Mucosa of rectum (tissue), 2 donors: ENCODE measurements around the gene HRH3.

Experiments
- H3K27ac ChIP-seq, 2 donors: one replicate each; pipeline ENCODE4 v1.7.0; 2013; ENCODE audit warnings: inconsistent platforms in 2 of 2, low read depth in 2 of 2, low read length in 2 of 2
- H3K27me3 ChIP-seq, 2 donors: one replicate each; pipeline ENCODE4 v1.7.0; 2013; ENCODE audit warnings: low read length in 2 of 2; ENCODE audit not compliant: control insufficient read depth in 2 of 2, insufficient read depth in 2 of 2
- H3K36me3 ChIP-seq, 2 donors: one replicate each; pipeline ENCODE4 v1.7.0; 2013; ENCODE audit warnings: low read length in 2 of 2; ENCODE audit not compliant: control insufficient read depth in 2 of 2, insufficient read depth in 2 of 2
- H3K4me1 ChIP-seq, 2 donors: one replicate each; pipeline ENCODE4 v1.7.0; 2013; ENCODE audit warnings: low read length in 2 of 2, mild to moderate bottlenecking in 1 of 2; ENCODE audit not compliant: control insufficient read depth in 2 of 2, insufficient read depth in 2 of 2
- H3K4me3 ChIP-seq, 2 donors: one replicate each; pipeline ENCODE4 v1.7.0; 2013; ENCODE audit warnings: low read length in 2 of 2
- H3K9ac ChIP-seq, 2 donors: one replicate each; pipeline ENCODE4 v1.7.0; 2013; ENCODE audit warnings: low read length in 2 of 2, low read depth in 1 of 2, mild to moderate bottlenecking in 1 of 2
- H3K9me3 ChIP-seq, 2 donors: one replicate each; pipeline ENCODE4 v1.7.0; 2013; ENCODE audit warnings: low read length in 2 of 2; ENCODE audit not compliant: control insufficient read depth in 2 of 2
- donor health status: healthy.
- donor health status: Normal muscosa, but diverticular disease.

Gene HRH3

GRCh38 chr20:62181808-62182207, 38.3 kb downstream of the HRH3 start:
- H3K27me3 ChIP-seq = no peaks in the 10 kb centered on the region
- H3K36me3 ChIP-seq = peaks cover 4 to 5% of the 10 kb centered on the region in 2 donors
- peaks cover 11 to 14% of the 10 kb centered on the region in 2 donors for H3K4me1 ChIP-seq
- no peaks in the 10 kb centered on the region for H3K9me3 ChIP-seq
- peak overlapping the region; percentile 83 to 97 for H3K9ac ChIP-seq
- peak overlapping the region in 1 of 2 donors; percentile 95 for H3K27ac ChIP-seq
- H3K4me3 ChIP-seq = peak overlapping the region; percentile 93 to 98

- Histone ChIP-seq H3K4me3 (no peak overlapping the region), H3K36me3 (peaks cover 8 to 13% of the 10 kb centered on the region in 2 donors), H3K27me3 (no peaks in the 10 kb centered on the region), H3K4me1 (peaks cover 9 to 11% of the 10 kb centered on the region in 2 donors), H3K9ac (no peak overlapping the region), H3K27ac (no peak overlapping the region), H3K9me3 (no peaks in the 10 kb centered on the region)
Measured at GRCh38 chr20:62179162-62179504, 40.9 kb downstream of the HRH3 start.

DNA sequence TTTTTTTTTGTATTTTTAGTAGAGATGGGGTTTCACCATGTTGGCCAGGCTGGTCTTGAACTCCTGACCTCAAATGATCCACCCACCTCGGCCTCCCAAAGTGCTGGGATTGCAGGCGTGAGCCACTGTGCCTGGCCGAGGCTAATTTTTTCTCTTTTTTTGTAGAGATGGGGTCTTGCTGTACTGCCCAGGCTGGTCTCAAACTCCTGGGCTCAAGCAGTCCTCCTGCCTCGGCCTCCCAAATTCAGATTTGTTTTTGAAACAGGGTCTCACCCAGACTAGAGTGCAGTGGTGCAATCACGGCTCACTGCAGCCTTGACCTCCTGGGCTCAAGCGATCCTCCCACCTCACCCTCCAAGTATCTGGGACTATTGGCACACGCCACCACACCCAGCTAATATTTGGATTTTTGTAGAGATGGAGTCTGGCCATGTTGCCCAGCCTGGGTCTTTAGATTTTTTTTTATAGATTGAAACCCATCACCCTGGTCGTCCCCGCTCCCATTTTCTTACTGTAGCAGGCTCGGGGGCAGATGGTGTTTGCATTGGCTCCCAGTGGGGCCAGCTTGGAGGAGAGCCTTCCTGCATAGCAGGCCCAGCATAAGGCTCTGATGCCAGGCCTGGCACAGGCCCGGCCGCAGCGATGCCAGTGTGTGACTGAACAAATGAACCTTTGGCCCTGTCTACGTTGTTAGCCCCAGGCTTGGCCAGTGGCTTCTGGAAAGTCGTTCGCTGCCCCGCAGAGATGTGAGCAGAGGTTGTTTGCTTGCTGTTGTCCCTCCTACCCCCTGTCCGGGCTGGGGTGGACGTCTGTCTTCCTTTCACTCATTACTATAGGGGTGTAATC, 41.5 kb downstream of the HRH3 start:
- Histone ChIP-seq H3K9ac (no peak overlapping the region), H3K4me3 (no peak overlapping the region), H3K36me3 (peaks cover 8 to 16% of the 10 kb centered on the region in 2 donors)

DNA sequence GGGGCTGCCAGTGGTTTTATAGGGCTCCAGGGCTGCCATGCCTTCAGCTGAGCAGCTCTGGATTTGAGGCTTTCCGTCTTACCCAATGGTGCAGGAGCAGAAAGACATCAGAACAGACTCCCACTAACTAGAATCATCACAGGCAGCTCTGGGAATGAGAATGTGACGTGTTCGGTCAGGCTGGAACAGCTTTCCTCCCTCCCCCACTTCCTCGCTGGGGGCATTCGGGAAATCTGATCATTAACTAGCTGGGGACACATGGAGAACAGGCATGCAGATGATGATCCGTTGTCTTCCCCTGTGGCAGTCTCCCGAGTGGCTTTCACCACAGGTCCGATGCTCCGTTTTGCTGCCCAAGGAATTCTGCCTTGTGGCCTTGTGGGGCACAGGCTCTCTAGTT, 42.8 kb downstream of the HRH3 start:
- H3K27ac ChIP-seq = no peak overlapping the region
- H3K4me1 ChIP-seq = peaks cover 3 to 4% of the 10 kb centered on the region in 2 donors
- no peak overlapping the region for H3K4me3 ChIP-seq
- H3K36me3 ChIP-seq = peaks cover 13 to 16% of the 10 kb centered on the region in 2 donors
- H3K9ac ChIP-seq = no peak overlapping the region
- no peaks in the 10 kb centered on the region for H3K9me3 ChIP-seq
- no peaks in the 10 kb centered on the region for H3K27me3 ChIP-seq

More for the DNA sequence above, 41.5 kb downstream of the HRH3 start:
- Histone ChIP-seq H3K27ac (no peak overlapping the region), H3K9me3 (no peaks in the 10 kb centered on the region), H3K4me1 (peaks cover 6 to 7% of the 10 kb centered on the region in 2 donors), H3K27me3 (no peaks in the 10 kb centered on the region)

- no peak overlapping the region for H3K4me3 ChIP-seq
- no peak overlapping the region for H3K9ac ChIP-seq
- no peak overlapping the region for H3K27ac ChIP-seq
- H3K27me3 ChIP-seq = no peaks in the 10 kb centered on the region
- H3K36me3 ChIP-seq = peaks cover 13 to 16% of the 10 kb centered on the region in 2 donors
- no peaks in the 10 kb centered on the region for H3K9me3 ChIP-seq
- H3K4me1 ChIP-seq = no peaks in the 10 kb centered on the region
Measured at GRCh38 chr20:62176866-62177265, 43.2 kb downstream of the HRH3 start.

- no peaks in the 10 kb centered on the region for H3K4me1 ChIP-seq
- no peak overlapping the region for H3K4me3 ChIP-seq
- H3K9me3 ChIP-seq = no peaks in the 10 kb centered on the region
- no peaks in the 10 kb centered on the region for H3K27me3 ChIP-seq
- H3K27ac ChIP-seq = no peak overlapping the region
- peaks cover 13 to 16% of the 10 kb centered on the region in 2 donors for H3K36me3 ChIP-seq
- no peak overlapping the region for H3K9ac ChIP-seq
Measured at GRCh38 chr20:62175711-62176110, 44.4 kb downstream of the HRH3 start.

DNA sequence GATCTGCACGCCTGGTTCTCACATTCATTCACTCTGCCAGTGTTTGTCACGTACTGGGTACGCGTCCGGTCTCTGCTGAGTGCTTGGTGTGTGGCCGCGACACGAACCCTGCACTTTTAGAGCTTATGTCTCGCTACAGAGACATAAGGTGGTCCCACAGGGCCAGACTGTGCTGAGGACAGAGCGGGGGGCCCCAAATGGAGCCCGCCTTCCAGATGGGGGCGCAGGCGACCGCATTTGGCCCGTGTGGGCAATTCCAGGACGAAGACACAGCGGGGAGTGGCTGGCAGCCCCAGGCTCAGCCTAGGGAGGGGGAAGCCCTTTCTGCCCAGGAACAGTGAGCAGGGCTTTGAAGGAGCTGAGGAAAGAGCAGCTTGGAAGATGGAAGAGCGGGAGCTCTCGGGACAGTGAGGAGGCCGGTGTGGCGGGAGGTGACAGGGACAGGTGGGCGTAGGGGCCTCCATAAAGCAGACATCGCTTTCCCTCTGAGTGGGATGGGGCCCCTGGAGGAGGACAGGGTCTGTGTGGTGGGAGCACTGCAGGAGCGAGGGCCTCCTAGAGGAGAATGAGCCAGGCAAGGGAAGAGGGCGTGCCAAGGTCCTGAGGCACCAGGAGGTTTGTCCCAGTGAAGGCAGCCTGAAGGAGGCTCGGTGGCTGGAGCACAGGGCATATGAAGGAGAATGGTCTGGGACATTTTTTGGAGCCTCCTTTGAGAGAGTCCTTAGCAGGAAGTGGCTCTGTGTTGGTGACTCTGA, 45.0 kb downstream of the HRH3 start:
- Histone ChIP-seq H3K27ac (no peak overlapping the region), H3K4me3 (no peak overlapping the region), H3K27me3 (no peaks in the 10 kb centered on the region), H3K9ac (no peak overlapping the region), H3K4me1 (no peaks in the 10 kb centered on the region), H3K9me3 (no peaks in the 10 kb centered on the region), H3K36me3 (peaks cover 13 to 16% of the 10 kb centered on the region in 2 donors)

DNA sequence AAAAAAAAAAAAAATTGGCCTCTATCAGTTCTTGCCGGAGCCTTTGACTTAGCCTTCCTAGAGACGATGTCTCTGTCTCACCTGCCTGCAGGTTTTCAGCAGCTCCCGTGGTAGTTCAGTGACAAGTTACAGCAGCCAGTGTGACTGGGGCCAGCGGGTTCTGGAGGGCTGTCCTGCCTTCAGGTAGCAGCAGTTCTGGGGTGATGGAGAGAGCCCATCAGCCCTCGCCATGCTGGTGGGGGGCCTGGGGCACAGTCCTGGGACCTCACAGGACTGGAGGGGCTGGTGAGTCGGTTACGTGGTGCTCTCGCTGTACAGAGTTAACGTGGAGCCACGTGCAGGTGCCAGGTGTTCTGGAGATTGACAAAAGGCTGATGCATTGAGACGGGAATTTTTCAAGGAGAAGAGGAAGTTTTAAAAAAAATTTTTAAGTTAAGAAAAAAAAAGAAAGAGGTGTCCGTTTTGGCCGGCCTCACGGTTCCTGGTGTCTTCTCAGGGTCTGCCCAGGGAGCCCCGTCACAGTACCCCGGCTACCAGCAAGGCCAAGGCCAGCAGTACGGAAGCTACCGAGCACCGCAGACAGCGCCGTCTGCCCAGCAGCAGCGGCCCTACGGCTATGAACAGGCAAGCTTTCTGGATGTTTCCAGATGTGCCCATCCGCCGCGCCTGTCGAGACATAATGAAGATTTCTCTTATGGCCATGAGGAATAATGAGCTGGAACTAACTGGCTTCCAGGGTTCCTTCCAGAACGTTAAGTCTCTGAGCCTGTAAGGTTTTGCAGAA, 45.9 kb downstream of the HRH3 start:
- Histone ChIP-seq H3K4me3 (no peak overlapping the region), H3K36me3 (peaks cover 12 to 14% of the 10 kb centered on the region in 2 donors), H3K9ac (no peak overlapping the region), H3K27me3 (no peaks in the 10 kb centered on the region), H3K27ac (no peak overlapping the region), H3K4me1 (no peaks in the 10 kb centered on the region), H3K9me3 (no peaks in the 10 kb centered on the region)

- peaks cover 16 to 20% of the 10 kb centered on the region in 2 donors for H3K36me3 ChIP-seq
- no peaks in the 10 kb centered on the region for H3K9me3 ChIP-seq
- H3K27ac ChIP-seq = no peak overlapping the region
- H3K9ac ChIP-seq = no peak overlapping the region
- no peak overlapping the region for H3K4me3 ChIP-seq
- no peaks in the 10 kb centered on the region for H3K27me3 ChIP-seq
- no peaks in the 10 kb centered on the region for H3K4me1 ChIP-seq
Measured at GRCh38 chr20:62172666-62173065, 47.4 kb downstream of the HRH3 start.
